Anterior cingulate cortex (tissue), 58 donors: ENCODE results near the gene SFI1.
A peak's percentile ranks its signal among the peaks of the same experiment; 100 is the strongest.

Source experiments
- DNase-seq, 58 donors: peaks; one replicate each; lab custom pipeline; 2025; lab: John Stamatoyannopoulos, UW

SFI1 gene

DNA sequence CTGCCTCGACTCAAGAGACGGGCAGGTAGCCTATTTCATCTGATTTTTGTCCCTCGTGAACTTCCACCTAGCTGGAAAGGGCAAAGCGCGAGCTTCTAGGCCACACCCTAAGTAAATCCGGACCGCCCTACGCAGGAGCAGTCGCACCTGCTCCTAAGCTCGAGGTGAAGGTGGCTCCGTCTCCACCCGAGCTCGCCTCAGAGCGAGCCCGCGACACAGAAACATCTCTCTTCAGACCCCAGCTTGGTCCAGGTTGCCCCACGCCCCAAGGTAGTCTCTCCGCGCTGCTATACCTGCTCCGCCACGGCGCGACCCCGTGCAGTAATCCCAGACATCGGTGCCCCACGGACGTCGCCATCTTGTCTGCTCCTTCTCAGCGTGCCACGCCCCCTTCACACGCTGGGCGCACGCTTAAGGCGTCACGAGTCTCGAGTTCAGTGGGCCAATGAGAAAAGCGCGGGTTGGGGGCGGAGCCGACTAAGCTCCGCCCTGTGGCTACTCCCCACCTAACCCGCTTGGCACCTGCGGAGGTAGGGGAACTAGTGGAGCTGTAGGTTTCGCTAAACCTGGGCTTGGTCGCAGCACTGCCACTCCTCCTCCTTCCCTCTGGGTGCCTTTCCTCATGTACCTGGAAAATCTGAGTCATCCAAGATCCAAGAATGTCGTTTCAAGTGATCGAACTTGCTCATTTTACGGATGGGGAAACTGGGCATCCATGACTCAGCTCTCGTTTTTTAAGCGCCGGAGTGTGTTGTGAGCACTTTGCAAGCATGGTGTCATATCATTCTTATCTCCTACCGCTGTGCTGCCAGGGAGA, 165.7 kb downstream of the SFI1 start, which contains the start of gene PISD:
Gene PISD (minus strand): TSS at position 365 of the 817 bp plus-strand sequence. CDS start 7 bp downstream, at position 358.
- DNase-seq: peak; percentile 59 to 95 (median 88)

DNA sequence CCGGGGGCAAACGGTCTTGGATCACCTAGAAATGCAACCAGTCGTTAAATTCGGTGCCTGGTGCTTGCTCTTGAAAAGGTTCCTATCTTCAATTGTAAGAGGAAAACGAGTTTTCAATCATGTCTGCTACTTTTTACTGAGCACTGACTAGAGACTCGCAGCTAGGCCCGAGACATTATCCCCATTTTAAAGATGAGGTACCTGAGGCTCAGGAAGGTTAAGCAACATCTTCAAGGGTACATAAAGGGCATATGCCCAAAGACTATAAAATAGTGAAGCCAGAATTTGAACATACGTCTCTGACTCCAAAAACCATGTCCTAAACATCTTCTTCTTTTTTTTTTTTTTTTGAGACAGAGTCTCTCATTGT, 166.3 kb downstream of the SFI1 start:
- DNase-seq: no peak
